ENCODE results near the gene SMYD3. TPM values are rescaled to one million over a fixed set of nuclear protein-coding genes. Genes with fewer than 3 reads are reported as not detected.
A peak's percentile ranks its signal among the peaks of the same experiment; 100 is the strongest.

Gene SMYD3
- polyA plus RNA-seq, 1 donor: 7.1 TPM

GRCh38 chr1:246269466-246269865 is 237.6 kb downstream of the SMYD3 start:
- DNase-seq: no peak

GRCh38 chr1:246267896-246268295 is 239.2 kb downstream of the SMYD3 start:
- DNase-seq: no peak

GRCh38 chr1:246267426-246267825 is 239.7 kb downstream of the SMYD3 start:
- DNase-seq: no peak

- DNase-seq: no peak
Observed at GRCh38 chr1:246265481-246265880, 241.6 kb downstream of the SMYD3 start.

GRCh38 chr1:246262281-246262680 is 244.8 kb downstream of the SMYD3 start:
- no peak for DNase-seq

- DNase-seq: no peak
Observed at GRCh38 chr1:246261639-246262038, 245.4 kb downstream of the SMYD3 start.

- no peak for DNase-seq
Observed at GRCh38 chr1:246258250-246258649, 248.8 kb downstream of the SMYD3 start.

- DNase-seq: no peak
Observed at GRCh38 chr1:246255773-246256172, 251.3 kb downstream of the SMYD3 start.

- no peak for DNase-seq
Observed at GRCh38 chr1:246254854-246255253, 252.2 kb downstream of the SMYD3 start.

GRCh38 chr1:246246430-246246829 is 260.6 kb downstream of the SMYD3 start:
- no peak for DNase-seq

- no peak for DNase-seq
Observed at GRCh38 chr1:246245541-246245940, 261.5 kb downstream of the SMYD3 start.

- DNase-seq: no peak
Observed at GRCh38 chr1:246232126-246232525, 275.0 kb downstream of the SMYD3 start.

- no peak for DNase-seq
Observed at GRCh38 chr1:246226041-246226440, 281.0 kb downstream of the SMYD3 start.

- no peak for DNase-seq
Observed at GRCh38 chr1:246221485-246222255, 285.4 kb downstream of the SMYD3 start.

GRCh38 chr1:246220495-246221065 is 286.5 kb downstream of the SMYD3 start:
- DNase-seq: no peak

GRCh38 chr1:246219508-246220030 is 287.5 kb downstream of the SMYD3 start:
- DNase-seq: no peak

- DNase-seq: no peak
Observed at GRCh38 chr1:246218686-246219085, 288.4 kb downstream of the SMYD3 start.

- DNase-seq: no peak
Observed at GRCh38 chr1:246216906-246217305, 290.2 kb downstream of the SMYD3 start.

- DNase-seq: peak; percentile 38
Observed at GRCh38 chr1:246215510-246215903, 291.6 kb downstream of the SMYD3 start.

- DNase-seq: peak; percentile 28
Observed at GRCh38 chr1:246214708-246215509, 292.2 kb downstream of the SMYD3 start.

GRCh38 chr1:246213947-246214346 is 293.1 kb downstream of the SMYD3 start:
- DNase-seq: no peak

GRCh38 chr1:246213502-246213901 is 293.6 kb downstream of the SMYD3 start:
- no peak for DNase-seq

- no peak for DNase-seq
Observed at GRCh38 chr1:246213036-246213435, 294.0 kb downstream of the SMYD3 start.

All from hindlimb muscle (tissue), 1 donor.